K562 (cell line): ENCODE results near the gene SLC37A3. TPM values are rescaled to one million over a fixed set of nuclear protein-coding genes. Genes with fewer than 3 reads are reported as not detected.

ENCODE experiments used
- ATAC-seq: fragments of 200-7000 bp; cut with Tn5 transposase; 3 replicates; pipeline ENCODE4 v1.9.1; 2020; ENCODE audit warnings: moderate library complexity
- BruUV-seq: library from RNA; stranded (reverse); fragments of 400-500 nt; replicated peaks from 2 replicates; lab custom pipeline; 2021; lab: Mats Ljungman, UMichigan
- CTCF ChIA-PET: fragments of 300-600 bp; formaldehyde crosslinking; extraction: SDS; loops from one replicate; lab custom pipeline; 2021; ENCODE audit warnings: low intra/inter-chr PET ratio; lab: Yijun Ruan, JAX
- POLR2A ChIA-PET: fragments of 300-600, 350-650 bp; sonication (Branson Sonifier 250); formaldehyde crosslinking; extraction: SDS; loops from one replicate; lab custom pipeline; 2021; ENCODE audit warnings: antibody characterized with exemption, inconsistent platforms; lab: Yijun Ruan, JAX
- DNase-seq, 4 experiments: peaks; one replicate each; pipeline versions ENCODE4 v3.0.0 to v3.0.0-alpha.2; 2011 to 2018; ENCODE audit warnings: low spot score in 3 of 4, mixed read lengths in 3 of 4; ENCODE audit errors: extremely low read depth in 1 of 4
- FAIRE-seq: peaks from 2 replicates; lab custom pipeline; 2011; peaks lifted over from hg19 to GRCh38; lab: Jason Lieb, UNC
- H2AFZ ChIP-seq: 2 replicates; pipeline ENCODE4 v1.6.0; 2011; ENCODE audit warnings: low read depth, low read length, control low read depth, inconsistent platforms
- H3K27ac ChIP-seq: fragments of 200-600 bp; 3 replicates; pipeline ENCODE4 v1.8.0; 2011; ENCODE audit warnings: low read depth, mild to moderate bottlenecking, control low read depth, inconsistent platforms, low read length, moderate library complexity, mixed read lengths; ENCODE audit errors: extremely low read depth
- H3K27me3 ChIP-seq, 2 experiments: fragments of 300-600 bp in 1 of 2; 2 replicates in 1 of 2; 3 replicates in 1 of 2; pipeline versions ENCODE4 v1.6.0 to v1.8.0; 2011; ENCODE audit warnings: inconsistent platforms in 2 of 2, low read length in 2 of 2, mild to moderate bottlenecking in 1 of 2, mixed read lengths in 1 of 2, moderate library complexity in 1 of 2; ENCODE audit not compliant: control insufficient read depth in 2 of 2, insufficient read depth in 2 of 2
- H3K36me3 ChIP-seq: fragments of 300-600 bp; 3 replicates; pipeline ENCODE4 v1.8.0; 2011; ENCODE audit warnings: mild to moderate bottlenecking, low read length, inconsistent platforms; ENCODE audit not compliant: control insufficient read depth, insufficient read depth
- H3K4me1 ChIP-seq, 2 experiments: fragments of 200-600 bp in 1 of 2; replicated peaks in 1 of 2; 2 replicates in 1 of 2; 3 replicates in 1 of 2; pipeline versions ENCODE4 v1.5.1 to v1.8.0; 2011; ENCODE audit warnings: inconsistent platforms in 2 of 2, low read length in 2 of 2, mild to moderate bottlenecking in 1 of 2, mixed read lengths in 1 of 2, moderate library complexity in 1 of 2; ENCODE audit not compliant: control insufficient read depth in 2 of 2, insufficient read depth in 2 of 2
- H3K4me2 ChIP-seq: 2 replicates; pipeline ENCODE4 v1.6.1; 2011; ENCODE audit warnings: low read length, control low read depth, inconsistent platforms, mixed read lengths; ENCODE audit not compliant: insufficient read depth
- H3K4me3 ChIP-seq: fragments of 200-600 bp; sonication (generic), shearing (Covaris generic); 2 replicates; pipeline ENCODE4 v1.5.1; 2016; ENCODE audit warnings: control low read depth, inconsistent platforms
- H3K79me2 ChIP-seq: fragments of 200-600 bp; 3 replicates; pipeline ENCODE4 v1.8.0; 2011; ENCODE audit warnings: low read length, inconsistent platforms; ENCODE audit not compliant: control insufficient read depth, insufficient read depth
- H3K9ac ChIP-seq, 2 experiments: 2 replicates each; pipeline versions ENCODE4 v1.6.0 to v1.6.1; 2011; ENCODE audit warnings: low read depth in 2 of 2, low read length in 2 of 2, control low read depth in 1 of 2, inconsistent platforms in 1 of 2, mild to moderate bottlenecking in 1 of 2, mixed read lengths in 1 of 2; ENCODE audit not compliant: insufficient read depth in 1 of 2
- H3K9me1 ChIP-seq: one replicate; pipeline ENCODE4 v1.6.0; 2011; ENCODE audit warnings: inconsistent platforms, mild to moderate bottlenecking, low read length, moderate library complexity; ENCODE audit not compliant: control insufficient read depth, insufficient read depth
- H3K9me3 ChIP-seq: replicated peaks from 2 replicates; pipeline ENCODE4 v1.5.1; 2011; ENCODE audit warnings: low read depth, low read length, inconsistent platforms; ENCODE audit not compliant: control insufficient read depth, insufficient read depth
- H4K20me1 ChIP-seq: replicated peaks from 2 replicates; pipeline ENCODE4 v1.6.1; 2011; ENCODE audit warnings: low read length, inconsistent platforms, mixed read lengths; ENCODE audit not compliant: control insufficient read depth, insufficient read depth
- ARNT ChIP-seq, 2 experiments: fragments of 450-650 bp; IDR thresholded peaks; 2 replicates each; pipeline ENCODE4 v1.6.1; 2016; ENCODE audit warnings: mild to moderate bottlenecking in 1 of 2
- ATF7 ChIP-seq: fragments of 450-650 bp; IDR thresholded peaks from 2 replicates; pipeline ENCODE4 v1.7.1; 2014; ENCODE audit warnings: mild to moderate bottlenecking, moderate library complexity
- CREBBP ChIP-seq: IDR thresholded peaks from one replicate; pipeline ENCODE4 v1.6.1; 2012; ENCODE audit warnings: low read depth, mild to moderate bottlenecking, control low read depth, inconsistent platforms, low read length
- FOXJ2 ChIP-seq: fragments of 200-800 bp; sonication (Bioruptor generic); IDR thresholded peaks from 2 replicates; pipeline ENCODE4 v1.6.1; 2016; ENCODE audit warnings: missing genetic modification characterization, missing compliant biosample characterization
- HMG20B ChIP-seq: fragments of 250-450 bp; sonication (Bioruptor Pico); IDR thresholded peaks from 2 replicates; pipeline ENCODE4 v1.5.0; 2021; ENCODE audit warnings: mild to moderate bottlenecking
- HNRNPL ChIP-seq: fragments of 200-400 bp; formaldehyde crosslinking; IDR thresholded peaks from 2 replicates; pipeline ENCODE4 v1.6.1; 2017; ENCODE audit warnings: low read depth, mild to moderate bottlenecking, low read length
- HNRNPLL ChIP-seq: fragments of 200-400 bp; formaldehyde crosslinking; IDR thresholded peaks from 2 replicates; pipeline ENCODE4 v1.6.1; 2017; ENCODE audit warnings: low read length, low read depth, mild to moderate bottlenecking; ENCODE audit not compliant: poor library complexity, severe bottlenecking
- HNRNPUL1 ChIP-seq: fragments of 200-400 bp; formaldehyde crosslinking; IDR thresholded peaks from 2 replicates; pipeline ENCODE4 v1.6.1; 2017; ENCODE audit warnings: low read length
- JUND ChIP-seq, 2 experiments: IDR thresholded peaks; 2 replicates in 1 of 2; 3 replicates in 1 of 2; pipeline ENCODE4 v1.6.1; 2011; ENCODE audit warnings: borderline replicate concordance in 2 of 2, low read depth in 2 of 2, low read length in 2 of 2, improper control_type of control experiment in 1 of 2, missing biosample characterization in 1 of 2, missing genetic modification characterization in 1 of 2, missing genetic modification reagents in 1 of 2
- KLF6 ChIP-seq: fragments of 250-450 bp; sonication (Bioruptor Pico); IDR thresholded peaks from 2 replicates; pipeline ENCODE4 v1.4.0; 2020; ENCODE audit warnings: mild to moderate bottlenecking, moderate library complexity, borderline replicate concordance
- MYNN ChIP-seq, 2 experiments: sonication (generic); formaldehyde crosslinking in 1 of 2; IDR thresholded peaks; 2 replicates each; pipeline versions ENCODE4 v1.5.0 to v1.6.1; 2016 to 2020; ENCODE audit warnings: antibody characterized with exemption in 1 of 2, missing genetic modification reagents in 1 of 2
- NCOA1 ChIP-seq: fragments of 450-650 bp; IDR thresholded peaks from 2 replicates; pipeline ENCODE4 v1.6.1; 2016; ENCODE audit warnings: low read depth
- NFRKB ChIP-seq: fragments of 450-650 bp; IDR thresholded peaks from 2 replicates; pipeline ENCODE4 v1.6.1; 2016; ENCODE audit warnings: low read depth
- NFYB ChIP-seq: IDR thresholded peaks from 2 replicates; pipeline ENCODE4 v1.6.1; 2011; ENCODE audit warnings: mild to moderate bottlenecking, moderate library complexity; ENCODE audit not compliant: insufficient read length; ENCODE audit errors: extremely low read depth
- SAP30 ChIP-seq: fragments of 200-600 bp; sonication (generic); IDR thresholded peaks from 2 replicates; pipeline ENCODE4 v1.6.1; 2012; ENCODE audit warnings: borderline replicate concordance, low read depth, mild to moderate bottlenecking, moderate library complexity, low read length, control low read depth, inconsistent platforms; ENCODE audit not compliant: insufficient read depth, poor library complexity, severe bottlenecking
- TRIM24 ChIP-seq, 2 experiments: fragments of 450-650 bp; IDR thresholded peaks; 2 replicates each; pipeline ENCODE4 v1.6.1; 2016
- ZNF165 ChIP-seq: fragments of 250-450 bp; sonication (Bioruptor Pico); IDR thresholded peaks from 2 replicates; pipeline ENCODE4 v1.4.0; 2020; ENCODE audit warnings: borderline replicate concordance
- ZNF316 ChIP-seq: fragments of 450-650 bp; IDR thresholded peaks from 2 replicates; pipeline ENCODE4 v1.6.1; 2016
- WGBS: fragments of 100-300 bp; shearing (Covaris generic); methylation state at CpG from one replicate; pipeline ENCODE4 v1.1.6; 2016; ENCODE audit warnings: low coverage, mixed read lengths; ENCODE audit not compliant: insufficient coverage; ENCODE audit errors: missing lambda C conversion rate; 5-methylcytosine and 5-hydroxymethylcytosine counted together
- in situ Hi-C: fragments of 300-500 bp; cut with MboI; formaldehyde crosslinking; loops from 4 replicates; pipeline ENCODE4 v1.15.0; 2018; ENCODE audit warnings: inconsistent platforms, mixed read lengths
- intact Hi-C: fragments of 100-400 bp; cut with micrococcal nuclease; formaldehyde crosslinking; loops from 2 replicates; pipeline ENCODE4 v1.14.2; 2022
- polyA plus RNA-seq, 8 experiments: library from polyadenylated mRNA; depleted of rRNA in 4 of 8; stranded (reverse) in 5 of 8; unstranded in 3 of 8; fragments of >200 nt; fragmentation: Nextera tagmentation in 2 of 8; fragmentation: Illumina TruSeq in 1 of 8; extraction: Ambion mirVana in 2 of 8; extraction: Trizol in 1 of 8; gene quantifications; 2 replicates each; pipeline versions ENCODE4 v1.2.1 to v1.2.3, GENCODE V29; 2011 to 2014; ENCODE audit warnings: inconsistent platforms in 1 of 8, missing spikeins in 1 of 8
- total RNA-seq, 7 experiments: library from RNA; depleted of rRNA in 6 of 7; stranded (reverse); fragments of >200 nt in 6 of 7; fragmentation: Illumina TruSeq in 2 of 7; extraction: Trizol in 2 of 7; gene quantifications; 2 replicates each; pipeline versions ENCODE4 v1.2.1 to v1.2.3, GENCODE V29; 2011 to 2021; ENCODE audit warnings: low replicate concordance in 1 of 7

Gene SLC37A3
- total and polyA plus RNA-seq, 9 of the 15 experiments (the other 6 are each of a cell fraction or from before 2014, with no cell fraction given) = 11.7 to 59.1 (median 26.8) TPM

GRCh38 chr7:140317999-140318398 lies 80.3 kb downstream of the SLC37A3 start:
- in situ Hi-C loops (loop anchor here (5.0 kb wide), 1 partner anchor 306 kb away; no protein-coding TSS in a partner anchor), intact Hi-C loops (no loop called here)
- ATAC-seq (no peak), DNase-seq (no peak), FAIRE-seq (no peak)
- Histone ChIP-seq H2AFZ (no peak overlapping the region), H4K20me1 (no peaks in the 10 kb centered on the region), H3K27me3 (no peaks in the 10 kb centered on the region), H3K36me3 (no peaks in the 10 kb centered on the region), H3K4me3 (no peak overlapping the region), H3K79me2 (no peaks in the 10 kb centered on the region), H3K9me3 (peaks cover 5% of the 10 kb centered on the region), H3K9me1 (no peaks in the 10 kb centered on the region), H3K4me1 (peaks cover 38 to 44% of the 10 kb centered on the region in 2 experiments), H3K9ac (no peak overlapping the region), H3K27ac (no peak overlapping the region), H3K4me2 (no peak overlapping the region)
- 70% methylated on average over 7 of the region's 7 CpGs for WGBS
- BruUV-seq = no TSS peak
- CTCF ChIA-PET = no interaction called here
- no peak for TF ChIP-seq HNRNPLL
- TF ChIP-seq NFRKB = no peak
- no peak for TF ChIP-seq FOXJ2 (tag)
- 0 out of 4 replicates have a peak, but pooled peaks of 1 of the 2 experiments have one; percentile 8 for TF ChIP-seq TRIM24 (IDR thresholded peaks at IDR 0.05)
- TF ChIP-seq ARNT (IDR thresholded peaks at IDR 0.05) = 0 out of 4 replicates have a peak, but pooled peaks of 1 of the 2 experiments have one; percentile 7
- POLR2A ChIA-PET = interaction anchor here (1.4 kb wide), 1 partner anchor 43 kb away, joined by 3 read pairs; no protein-coding TSS in a partner anchor

DNA sequence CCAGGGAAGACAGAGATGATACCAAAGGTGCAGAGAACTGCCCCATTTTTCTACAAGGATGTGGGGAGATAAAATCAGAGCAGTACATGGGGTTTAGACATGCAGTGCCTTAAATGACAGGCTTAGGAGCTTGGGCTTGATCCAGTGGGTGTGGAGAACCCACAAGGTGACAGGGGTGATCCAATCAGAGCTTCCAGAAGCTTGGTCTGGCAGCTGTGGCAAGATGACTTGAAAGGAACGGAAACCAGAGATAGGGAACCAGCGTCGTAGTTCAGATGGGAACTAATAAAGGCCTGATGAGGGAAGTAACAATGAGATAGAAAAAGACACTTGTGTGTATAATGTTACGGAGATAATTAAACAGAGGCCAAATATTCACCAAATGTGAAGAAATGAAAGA lies 80.7 kb downstream of the SLC37A3 start:
- in situ Hi-C loops (loop anchor here (5.0 kb wide), 1 partner anchor 305 kb away; no protein-coding TSS in a partner anchor), intact Hi-C loops (no loop called here)
- peak; percentile 54 for FAIRE-seq
- H3K79me2 ChIP-seq = no peaks in the 10 kb centered on the region
- peak; percentile 78 to 85 (median 85) for DNase-seq
- H3K27me3 ChIP-seq = no peaks in the 10 kb centered on the region
- H3K4me2 ChIP-seq = no peak overlapping the region
- WGBS = 7% methylated on average over 4 of the region's 4 CpGs
- no peaks in the 10 kb centered on the region for H3K36me3 ChIP-seq
- H3K9ac ChIP-seq = no peak overlapping the region
- ChIA-PET CTCF (no interaction called here), POLR2A (interaction anchor here (1.4 kb wide), 1 partner anchor 43 kb away, joined by 3 read pairs; no protein-coding TSS in a partner anchor)
- H2AFZ ChIP-seq = no peak overlapping the region
- no peak overlapping the region for H3K4me3 ChIP-seq
- H3K9me3 ChIP-seq = peaks cover 5% of the 10 kb centered on the region
- ATAC-seq = peak; percentile 73
- no peak overlapping the region for H3K27ac ChIP-seq
- H3K9me1 ChIP-seq = no peaks in the 10 kb centered on the region
- H3K4me1 ChIP-seq = peaks cover 34 to 40% of the 10 kb centered on the region in 2 experiments
- no peaks in the 10 kb centered on the region for H4K20me1 ChIP-seq
- no TSS peak for BruUV-seq
- TF ChIP-seq ZNF165 (CRISPR knock-in tag) (no peak), NFYB (no peak), MYNN (IDR thresholded peaks at IDR 0.05) (no peak), MYNN (CRISPR knock-in tag; IDR thresholded peaks at IDR 0.05) (no peak), NCOA1 (peak; percentile 18; the same call in 1 of the 2 replicates), ZNF316 (no peak), CREBBP (no peak), HNRNPL (no peak), KLF6 (CRISPR knock-in tag) (no peak), JUND (IDR thresholded peaks at IDR 0.05; ENCODE audit: borderline replicate concordance, low read depth, low read length) (peak; percentile 32; the same call in 1 of the 2 replicates), JUND (tag; IDR thresholded peaks at IDR 0.05; ENCODE audit: borderline replicate concordance, low read depth, low read length) (no peak; the same call in 2 of the 3 replicates), ATF7 (0 out of 2 replicates have a peak, but pooled peaks have one; percentile 10), SAP30 (no peak), HNRNPUL1 (no peak), HMG20B (CRISPR knock-in tag) (no peak)
